GM10266 (cell line): ENCODE measurements around the gene NHEJ1.

ENCODE experiments used
- DNase-seq: peaks from one replicate; pipeline ENCODE4 v3.0.0; 2012; ENCODE audit errors: extremely low spot score
- CTCF ChIP-seq: IDR thresholded peaks from 2 replicates; pipeline ENCODE4 v1.5.1; 2012; ENCODE audit warnings: mild to moderate bottlenecking, low read depth; ENCODE audit not compliant: control insufficient read depth, insufficient read depth; ENCODE audit errors: missing control alignments

The NHEJ1 gene

DNA sequence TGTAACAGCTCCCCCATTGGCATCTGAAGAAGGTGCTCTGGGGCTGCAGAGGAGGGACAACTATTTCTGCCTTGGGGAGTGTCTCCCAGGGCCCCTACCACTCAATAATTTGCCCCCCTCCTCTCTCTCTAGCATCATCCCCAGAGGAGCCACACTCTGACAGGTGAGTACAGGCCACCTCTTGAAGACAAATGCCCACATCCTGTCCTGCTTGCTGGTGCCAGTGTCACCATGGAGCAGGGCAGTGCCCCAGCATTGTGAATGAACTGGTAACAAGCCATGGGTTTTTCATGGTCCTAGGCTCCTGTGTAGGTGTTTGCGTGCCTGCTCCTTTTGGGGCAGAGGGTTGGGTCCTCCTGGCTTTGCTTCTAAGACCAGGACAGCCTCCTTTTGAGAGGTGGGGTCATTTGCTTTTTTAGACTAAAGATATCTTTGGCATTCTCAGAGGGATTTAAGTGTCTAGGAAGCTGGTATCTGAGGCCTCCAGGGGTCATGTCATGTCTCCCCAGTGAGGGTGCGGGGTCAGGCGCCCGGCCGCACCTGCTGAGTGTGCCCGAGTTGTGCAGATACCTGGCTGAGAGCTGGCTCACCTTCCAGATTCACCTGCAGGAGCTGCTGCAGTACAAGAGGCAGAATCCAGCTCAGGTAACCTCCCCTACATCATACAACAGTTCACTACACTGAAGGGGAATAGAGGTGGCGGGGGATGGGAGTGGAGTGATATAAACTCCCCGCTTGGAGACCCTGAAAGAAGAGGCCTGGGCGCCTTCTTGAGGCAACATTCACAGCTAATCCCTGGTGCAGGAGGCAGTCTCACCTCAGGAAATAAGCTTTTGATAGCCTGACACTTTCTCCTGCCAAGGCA is 19.2 kb upstream of the NHEJ1 start:
- TF ChIP-seq CTCF: no peak

GRCh38 chr2:219178377-219179175 is 18.0 kb upstream of the NHEJ1 start:
- TF ChIP-seq CTCF: no peak
- peak; percentile 51 for DNase-seq

More for the DNA sequence above, 19.2 kb upstream of the NHEJ1 start:
- no peak for DNase-seq

- DNase-seq: peak; percentile 99
Observed at GRCh38 chr2:219177552-219178376, 17.1 kb upstream of the NHEJ1 start, which contains the start of gene RETREG2. Gene RETREG2, plus strand, starts transcription at chr2:219178275. Its CDS starts 78 bp downstream, at chr2:219178353.

GRCh38 chr2:219176818-219177551 is 16.4 kb upstream of the NHEJ1 start, which contains the start of gene CNPPD1:
Gene CNPPD1, minus strand, starts transcription at chr2:219176925. Its CDS starts 97 bp downstream, at chr2:219176828.
- DNase-seq: peak; percentile 94
- TF ChIP-seq CTCF: no peak

More at GRCh38 chr2:219177552-219178376, 17.1 kb upstream of the NHEJ1 start, which contains the start of gene RETREG2:
- TF ChIP-seq CTCF: peak; percentile 69

GRCh38 chr2:219175928-219176817 is 15.6 kb upstream of the NHEJ1 start:
- peak; percentile 34 for DNase-seq
- TF ChIP-seq CTCF: no peak
